Tibial artery (tissue), 4 donors: ENCODE results near the gene RAB11FIP5.
"Not testable (repeated sequence)": the region's sequence is repeated elsewhere in the genome, so short reads cannot be mapped to it uniquely, and the experiment has no call there.

ENCODE experiments used
- DNase-seq, 2 donors: peaks; one replicate each; pipeline ENCODE4 v3.0.0-alpha.2; 2019
- H3K27ac ChIP-seq, 2 donors: fragments of 200-600 bp; sonication (generic) in 1 of 2; 1 replicate in 1 of 2; 2 replicates in 1 of 2; pipeline ENCODE4 v1.5.1; 2018 to 2019; ENCODE audit warnings: mild to moderate bottlenecking in 1 of 2
- H3K27me3 ChIP-seq, 2 donors: fragments of 200-600 bp; sonication (generic) in 1 of 2; one replicate each; pipeline versions ENCODE4 v1.5.1 to v1.6.0; 2016 to 2019
- H3K36me3 ChIP-seq, 3 donors: fragments of 200-600 bp; sonication (generic) in 2 of 3; one replicate each; pipeline ENCODE4 v1.5.1; 2016 to 2019; ENCODE audit warnings: mild to moderate bottlenecking in 2 of 3
- H3K4me1 ChIP-seq, 4 donors: fragments of 200-600 bp; sonication (generic) in 2 of 4; 1 replicate in 3 of 4; 2 replicates in 1 of 4; pipeline ENCODE4 v1.5.1; 2016 to 2019
- H3K4me3 ChIP-seq, 2 donors: fragments of 200-600 bp; sonication (generic) in 1 of 2; 1 replicate in 1 of 2; 2 replicates in 1 of 2; pipeline ENCODE4 v1.5.1; 2018 to 2019; ENCODE audit warnings: mild to moderate bottlenecking in 2 of 2
- H3K9me3 ChIP-seq, 3 donors: fragments of 200-600 bp; sonication (generic) in 1 of 3; one replicate each; pipeline ENCODE4 v1.5.1; 2016 to 2019
- intact Hi-C: fragments of 100-400 bp; cut with DNase I; formaldehyde crosslinking; loops from one replicate; pipeline ENCODE4 v1.15.0; 2023; ENCODE audit warnings: low total_unique reads
- TF ChIP-seq, protein P1 (sequence below), 2 experiments: fragments of 200-600 bp in 1 of 2; fragments of 450-650 bp in 1 of 2; IDR thresholded peaks; one replicate each; pipeline ENCODE4 v1.5.1; 2017 to 2019; ENCODE audit warnings: antibody characterized with exemption in 2 of 2, mild to moderate bottlenecking in 1 of 2, moderate library complexity in 1 of 2

The RAB11FIP5 gene

GRCh38 chr2:73101626-73102256, 11.0 kb downstream of the RAB11FIP5 start:
- Histone ChIP-seq H3K4me1 (peaks cover 0 to 12% (median under 1%) of the 10 kb centered on the region in 4 donors), H3K4me3 (no peak overlapping the region), H3K27me3 (no peaks in the 10 kb centered on the region), H3K9me3 (no peaks in the 10 kb centered on the region), H3K27ac (no peak overlapping the region), H3K36me3 (no peaks in the 10 kb centered on the region)
- intact Hi-C loops = no loop called here
- TF ChIP-seq, protein P1, sequence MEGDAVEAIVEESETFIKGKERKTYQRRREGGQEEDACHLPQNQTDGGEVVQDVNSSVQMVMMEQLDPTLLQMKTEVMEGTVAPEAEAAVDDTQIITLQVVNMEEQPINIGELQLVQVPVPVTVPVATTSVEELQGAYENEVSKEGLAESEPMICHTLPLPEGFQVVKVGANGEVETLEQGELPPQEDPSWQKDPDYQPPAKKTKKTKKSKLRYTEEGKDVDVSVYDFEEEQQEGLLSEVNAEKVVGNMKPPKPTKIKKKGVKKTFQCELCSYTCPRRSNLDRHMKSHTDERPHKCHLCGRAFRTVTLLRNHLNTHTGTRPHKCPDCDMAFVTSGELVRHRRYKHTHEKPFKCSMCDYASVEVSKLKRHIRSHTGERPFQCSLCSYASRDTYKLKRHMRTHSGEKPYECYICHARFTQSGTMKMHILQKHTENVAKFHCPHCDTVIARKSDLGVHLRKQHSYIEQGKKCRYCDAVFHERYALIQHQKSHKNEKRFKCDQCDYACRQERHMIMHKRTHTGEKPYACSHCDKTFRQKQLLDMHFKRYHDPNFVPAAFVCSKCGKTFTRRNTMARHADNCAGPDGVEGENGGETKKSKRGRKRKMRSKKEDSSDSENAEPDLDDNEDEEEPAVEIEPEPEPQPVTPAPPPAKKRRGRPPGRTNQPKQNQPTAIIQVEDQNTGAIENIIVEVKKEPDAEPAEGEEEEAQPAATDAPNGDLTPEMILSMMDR (IDR thresholded peaks at IDR 0.05) = no peak
- no peak for DNase-seq

- peaks cover 0 to 6% (median 0%) of the 10 kb centered on the region in 4 donors for H3K4me1 ChIP-seq
- intact Hi-C loops = no loop called here
- TF ChIP-seq, protein P1 (IDR thresholded peaks at IDR 0.05) = no peak
- DNase-seq = no peak
- H3K4me3 ChIP-seq = no peak overlapping the region
- H3K27ac ChIP-seq = no peak overlapping the region
- no peaks in the 10 kb centered on the region for H3K36me3 ChIP-seq
- H3K9me3 ChIP-seq = no peaks in the 10 kb centered on the region
- no peaks in the 10 kb centered on the region for H3K27me3 ChIP-seq
Measured at GRCh38 chr2:73100956-73101355, 11.8 kb downstream of the RAB11FIP5 start.

DNA sequence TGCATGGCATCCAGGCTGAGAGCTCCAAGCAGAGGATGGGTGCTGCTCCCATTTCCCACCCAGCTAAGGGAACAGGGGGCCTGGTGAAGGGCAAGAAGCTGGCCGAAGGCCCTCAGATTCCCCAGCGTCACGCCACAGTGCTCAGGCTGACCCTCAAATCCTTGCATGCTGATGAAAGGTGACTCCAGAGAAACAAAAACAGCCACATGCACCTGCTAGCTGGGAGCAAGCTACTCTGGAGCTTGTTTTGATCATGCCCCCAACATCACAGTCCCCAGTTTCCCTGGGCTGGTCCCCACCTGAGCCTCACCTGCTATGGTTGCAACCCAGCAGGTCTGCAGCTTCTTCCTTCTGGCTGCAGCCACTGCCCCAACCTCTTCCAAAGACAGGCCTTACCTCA, 13.3 kb downstream of the RAB11FIP5 start:
- Histone ChIP-seq H3K4me1 (peaks cover 0 to 5% (median 0%) of the 10 kb centered on the region in 4 donors), H3K27ac (no peak overlapping the region), H3K27me3 (no peaks in the 10 kb centered on the region), H3K4me3 (no peak overlapping the region), H3K9me3 (no peaks in the 10 kb centered on the region), H3K36me3 (no peaks in the 10 kb centered on the region)
- DNase-seq = no peak
- TF ChIP-seq, protein P1 (IDR thresholded peaks at IDR 0.05) = no peak
- intact Hi-C loops = no loop called here

DNA sequence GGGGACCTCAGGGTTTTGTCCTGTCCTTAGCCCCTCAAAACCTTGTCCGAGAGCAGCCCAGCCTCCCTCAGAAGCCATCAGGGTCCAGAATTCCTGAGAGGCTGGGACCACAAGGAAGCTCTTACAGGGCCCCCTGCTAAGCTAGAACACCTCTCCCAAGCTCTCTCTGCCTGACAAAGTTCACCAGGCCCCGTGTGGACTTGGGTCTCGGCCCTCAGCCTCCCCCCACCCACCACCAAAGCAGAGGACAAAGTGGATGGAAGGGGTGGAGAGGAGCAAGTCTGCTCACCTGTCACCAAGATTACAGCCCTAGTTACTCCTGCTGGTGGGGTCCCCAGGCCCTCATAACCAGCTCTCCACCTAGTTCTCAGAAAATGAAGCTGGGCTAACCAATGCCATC, 16.8 kb downstream of the RAB11FIP5 start:
- intact Hi-C loops = no loop called here
- Histone ChIP-seq H3K36me3 (no peaks in the 10 kb centered on the region), H3K27ac (no peak overlapping the region), H3K9me3 (no peaks in the 10 kb centered on the region), H3K4me1 (peaks cover 0 to 35% (median 21%) of the 10 kb centered on the region in 4 donors), H3K27me3 (no peaks in the 10 kb centered on the region), H3K4me3 (no peak overlapping the region)
- DNase-seq = no peak
- TF ChIP-seq, protein P1 (IDR thresholded peaks at IDR 0.05) = no peak

DNA sequence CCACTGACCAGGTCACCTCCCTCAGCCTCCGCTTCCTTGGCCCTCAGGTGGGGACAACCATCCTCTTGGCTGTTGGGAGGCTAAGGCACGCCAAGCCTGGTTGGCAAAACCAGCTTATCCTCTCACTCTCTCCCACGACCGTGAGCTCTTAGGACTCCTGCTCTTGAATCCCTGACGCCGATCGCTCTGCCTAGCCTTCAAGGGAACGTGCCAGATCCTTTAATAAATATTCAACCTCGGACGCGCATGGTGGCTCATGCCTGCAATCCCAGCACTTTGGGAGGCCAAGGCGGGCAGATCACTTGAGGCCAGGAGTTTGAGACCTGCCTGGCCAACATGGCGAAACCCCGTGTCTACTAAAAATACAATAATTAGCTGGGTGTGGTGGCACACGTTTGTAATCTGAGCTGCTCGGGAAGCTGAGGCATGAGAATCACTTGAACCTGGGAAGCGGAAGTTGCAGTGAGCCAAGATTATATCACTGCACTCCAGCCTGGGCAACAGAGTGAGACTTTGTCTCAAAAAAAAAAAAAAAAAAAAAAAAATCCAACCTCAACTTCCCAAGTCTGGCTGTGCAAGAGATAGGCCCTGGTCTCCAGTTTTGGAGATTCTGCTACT, 19.0 kb downstream of the RAB11FIP5 start:
- DNase-seq, H3K27ac ChIP-seq, intact Hi-C loops, H3K9me3 ChIP-seq, H3K27me3 ChIP-seq, H3K4me3 ChIP-seq, H3K36me3 ChIP-seq: not testable (repeated sequence)
- peaks cover 0 to 57% (median 39%) of the 10 kb centered on the region in 4 donors for H3K4me1 ChIP-seq

DNA sequence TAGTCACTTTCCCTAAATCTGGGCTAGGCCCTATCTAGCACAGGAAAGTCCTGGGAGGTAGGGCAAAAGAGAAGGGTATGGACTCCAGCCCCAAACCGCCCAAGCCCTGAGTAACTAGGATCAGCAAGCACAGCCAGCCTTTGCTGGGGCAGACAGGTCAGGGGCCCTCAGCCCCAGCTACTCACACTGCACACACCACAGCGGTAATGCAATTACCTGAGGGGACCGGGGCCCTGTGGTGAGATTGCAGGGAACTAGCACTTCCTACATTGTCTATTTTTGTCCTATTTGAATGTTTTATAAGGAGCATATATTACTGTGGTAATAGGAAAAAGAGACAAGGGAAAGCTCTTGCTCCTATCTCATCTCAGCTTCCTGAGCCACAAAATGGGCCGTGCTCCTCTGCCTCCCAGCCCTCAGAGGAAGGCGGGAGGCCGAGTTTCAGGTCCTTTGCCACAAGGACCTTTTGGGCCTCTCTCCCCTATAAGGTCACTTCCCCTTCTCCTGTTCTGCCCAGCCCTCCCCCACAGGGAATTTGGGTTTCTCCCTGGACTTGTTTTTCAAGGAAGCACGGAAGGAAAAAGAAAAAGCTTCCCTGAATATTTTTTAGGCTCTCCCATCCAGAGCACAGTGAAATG, 20.5 kb downstream of the RAB11FIP5 start:
- TF ChIP-seq, protein P1 (IDR thresholded peaks at IDR 0.05) = no peak
- DNase-seq = no peak
- H3K4me1 ChIP-seq = peaks cover 0 to 72% (median 52%) of the 10 kb centered on the region in 4 donors
- peaks cover 0 to 19% (median 15%) of the 10 kb centered on the region in 3 donors for H3K36me3 ChIP-seq
- no peaks in the 10 kb centered on the region for H3K27me3 ChIP-seq
- peak overlapping the region; percentile 16 for H3K27ac ChIP-seq
- no peaks in the 10 kb centered on the region for H3K9me3 ChIP-seq
- intact Hi-C loops = no loop called here
- H3K4me3 ChIP-seq = no peak overlapping the region
